ENCODE results near the gene SMOC2.

Gene SMOC2

GRCh38 chr6:168716581-168716980 lies 275.6 kb downstream of the SMOC2 start:
- no peak for DNase-seq

GRCh38 chr6:168717491-168717890 lies 276.5 kb downstream of the SMOC2 start:
- DNase-seq: no peak
